ENCODE data around the gene JKAMP.

DNA sequence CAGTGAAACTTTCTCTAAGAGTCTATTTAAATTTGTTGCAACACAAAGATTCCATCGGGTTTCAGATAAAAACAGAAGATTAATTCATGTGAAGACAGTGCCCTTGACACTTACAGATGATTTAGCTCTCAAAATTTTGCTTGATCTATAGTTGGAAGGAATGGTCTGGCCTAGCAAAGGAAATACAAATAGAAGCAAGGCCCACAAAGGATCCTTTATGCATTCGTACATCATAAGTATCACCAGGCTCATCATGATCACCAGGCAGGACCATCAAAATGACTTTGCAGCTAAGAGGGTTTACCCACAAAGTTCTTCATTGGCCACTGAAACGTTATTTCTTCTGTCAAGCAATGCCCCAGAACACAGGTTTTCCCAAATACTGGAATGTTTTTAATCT lies 24.8 kb downstream of the JKAMP start:
- no peak for TF ChIP-seq EZH2phosphoT487 (IDR thresholded peaks at IDR 0.05; ENCODE audit: borderline replicate concordance, low read depth, low read length)
- TF ChIP-seq, protein P1, sequence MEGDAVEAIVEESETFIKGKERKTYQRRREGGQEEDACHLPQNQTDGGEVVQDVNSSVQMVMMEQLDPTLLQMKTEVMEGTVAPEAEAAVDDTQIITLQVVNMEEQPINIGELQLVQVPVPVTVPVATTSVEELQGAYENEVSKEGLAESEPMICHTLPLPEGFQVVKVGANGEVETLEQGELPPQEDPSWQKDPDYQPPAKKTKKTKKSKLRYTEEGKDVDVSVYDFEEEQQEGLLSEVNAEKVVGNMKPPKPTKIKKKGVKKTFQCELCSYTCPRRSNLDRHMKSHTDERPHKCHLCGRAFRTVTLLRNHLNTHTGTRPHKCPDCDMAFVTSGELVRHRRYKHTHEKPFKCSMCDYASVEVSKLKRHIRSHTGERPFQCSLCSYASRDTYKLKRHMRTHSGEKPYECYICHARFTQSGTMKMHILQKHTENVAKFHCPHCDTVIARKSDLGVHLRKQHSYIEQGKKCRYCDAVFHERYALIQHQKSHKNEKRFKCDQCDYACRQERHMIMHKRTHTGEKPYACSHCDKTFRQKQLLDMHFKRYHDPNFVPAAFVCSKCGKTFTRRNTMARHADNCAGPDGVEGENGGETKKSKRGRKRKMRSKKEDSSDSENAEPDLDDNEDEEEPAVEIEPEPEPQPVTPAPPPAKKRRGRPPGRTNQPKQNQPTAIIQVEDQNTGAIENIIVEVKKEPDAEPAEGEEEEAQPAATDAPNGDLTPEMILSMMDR (conservative IDR thresholded peaks at IDR 0.05; ENCODE audit: low read length), result no peak

Measured in OCI-LY7 (cell line).